K562 (cell line): ENCODE data around the gene RASIP1. TPM values are rescaled to one million over a fixed set of nuclear protein-coding genes. Genes with fewer than 3 reads are reported as not detected.

Experiments used
- BRD9 ChIP-seq: fragments of 450-650 bp; IDR thresholded peaks from 2 replicates; pipeline ENCODE4 v1.6.1; 2018; ENCODE audit warnings: low read depth; ENCODE audit not compliant: partially characterized antibody
- CREB3L1 ChIP-seq: fragments of 450-650 bp; IDR thresholded peaks from 2 replicates; pipeline ENCODE4 v1.6.1; 2014; ENCODE audit warnings: low read depth, mild to moderate bottlenecking, moderate library complexity, borderline replicate concordance
- ETV5 ChIP-seq: sonication (generic); formaldehyde crosslinking; IDR thresholded peaks from 2 replicates; pipeline ENCODE4 v1.4.0; 2020; ENCODE audit warnings: low read depth, mild to moderate bottlenecking, missing genetic modification reagents
- FIP1L1 ChIP-seq: fragments of 200-400 bp; formaldehyde crosslinking; IDR thresholded peaks from 2 replicates; pipeline ENCODE4 v1.6.1; 2018; ENCODE audit warnings: mild to moderate bottlenecking, low read depth, low read length; ENCODE audit not compliant: poor library complexity, severe bottlenecking
- HDGF ChIP-seq: fragments of 450-650 bp; IDR thresholded peaks from 2 replicates; pipeline ENCODE4 v1.6.1; 2016
- JUND ChIP-seq, 2 experiments: IDR thresholded peaks; 2 replicates in 1 of 2; 3 replicates in 1 of 2; pipeline ENCODE4 v1.6.1; 2011; ENCODE audit warnings: borderline replicate concordance in 2 of 2, low read depth in 2 of 2, low read length in 2 of 2, improper control_type of control experiment in 1 of 2, missing biosample characterization in 1 of 2, missing genetic modification characterization in 1 of 2, missing genetic modification reagents in 1 of 2
- KLF1 ChIP-seq: fragments of 450-650 bp; IDR thresholded peaks from 2 replicates; pipeline ENCODE4 v1.6.1; 2016; ENCODE audit warnings: missing genetic modification characterization, missing compliant biosample characterization
- MEF2A ChIP-seq: IDR thresholded peaks from 2 replicates; pipeline ENCODE4 v1.6.1; 2011; ENCODE audit warnings: low read depth, mild to moderate bottlenecking, low read length, moderate library complexity; ENCODE audit not compliant: control insufficient read depth
- NCOR1 ChIP-seq: fragments of 450-650 bp; IDR thresholded peaks from 2 replicates; pipeline ENCODE4 v1.6.1; 2016; ENCODE audit warnings: mild to moderate bottlenecking, moderate library complexity
- NFIC ChIP-seq: fragments of 450-650 bp; IDR thresholded peaks from 2 replicates; pipeline ENCODE4 v1.6.1; 2017; ENCODE audit warnings: mild to moderate bottlenecking, inconsistent platforms
- NR2F6 ChIP-seq: fragments of 450-650 bp; formaldehyde crosslinking; IDR thresholded peaks from 2 replicates; pipeline ENCODE4 v1.4.0; 2020; ENCODE audit warnings: mild to moderate bottlenecking
- OTX1 ChIP-seq: fragments of 450-650 bp; formaldehyde crosslinking; IDR thresholded peaks from 2 replicates; pipeline ENCODE4 v1.4.0; 2022; ENCODE audit warnings: mild to moderate bottlenecking
- PHF8 ChIP-seq: fragments of 200-600 bp; sonication (generic); IDR thresholded peaks from 2 replicates; pipeline ENCODE4 v1.6.1; 2012; ENCODE audit warnings: mixed run types, mild to moderate bottlenecking, inconsistent platforms, low read length, moderate library complexity, borderline replicate concordance
- RFX7 ChIP-seq: fragments of 250-450 bp; sonication (Bioruptor Pico); IDR thresholded peaks from 2 replicates; pipeline ENCODE4 v1.5.1; 2021; ENCODE audit warnings: mild to moderate bottlenecking
- SMAD4 ChIP-seq: fragments of 250-450 bp; sonication (Bioruptor Pico); conservative IDR thresholded peaks from 2 replicates; pipeline ENCODE4 v1.8.0; 2021; ENCODE audit warnings: inconsistent platforms, mild to moderate bottlenecking, moderate library complexity
- SMARCE1 ChIP-seq: fragments of 450-650 bp; IDR thresholded peaks from 2 replicates; pipeline ENCODE4 v1.7.1; 2016; ENCODE audit warnings: mild to moderate bottlenecking
- SUPT5H ChIP-seq: fragments of 450-650 bp; IDR thresholded peaks from 2 replicates; pipeline ENCODE4 v1.6.1; 2016
- ZBTB43 ChIP-seq: sonication (generic); formaldehyde crosslinking; IDR thresholded peaks from 2 replicates; pipeline ENCODE4 v1.8.0; 2023; ENCODE audit warnings: mild to moderate bottlenecking, missing genetic modification reagents
- ZKSCAN1 ChIP-seq: fragments of 150-350 bp; IDR thresholded peaks from 2 replicates; pipeline ENCODE4 v1.6.1; 2016; ENCODE audit warnings: low read depth, low read length
- ZKSCAN8 ChIP-seq: fragments of 200-800 bp; sonication (Bioruptor generic); IDR thresholded peaks from 2 replicates; pipeline ENCODE4 v1.6.1; 2016; ENCODE audit warnings: missing genetic modification characterization, missing compliant biosample characterization
- ZNF311 ChIP-seq: fragments of 250-450 bp; sonication (Bioruptor Pico); IDR thresholded peaks from 2 replicates; pipeline ENCODE4 v1.4.0; 2020; ENCODE audit warnings: mild to moderate bottlenecking, moderate library complexity
- ZNF507 ChIP-seq: conservative IDR thresholded peaks from 2 replicates; pipeline ENCODE4 v1.6.1; 2017; ENCODE audit warnings: missing genetic modification characterization, missing compliant biosample characterization
- ZNF561 ChIP-seq: fragments of 450-650 bp; formaldehyde crosslinking; conservative IDR thresholded peaks from 2 replicates; pipeline ENCODE4 v1.4.0; 2020; ENCODE audit warnings: mild to moderate bottlenecking, moderate library complexity
- polyA plus RNA-seq, 8 experiments: library from polyadenylated mRNA; depleted of rRNA in 4 of 8; stranded (reverse) in 5 of 8; unstranded in 3 of 8; fragments of >200 nt; fragmentation: Nextera tagmentation in 2 of 8; fragmentation: Illumina TruSeq in 1 of 8; extraction: Ambion mirVana in 2 of 8; extraction: Trizol in 1 of 8; gene quantifications; 2 replicates each; pipeline versions ENCODE4 v1.2.1 to v1.2.3, GENCODE V29; 2011 to 2014; ENCODE audit warnings: inconsistent platforms in 1 of 8, missing spikeins in 1 of 8
- total RNA-seq, 7 experiments: library from RNA; depleted of rRNA in 6 of 7; stranded (reverse); fragments of >200 nt in 6 of 7; fragmentation: Illumina TruSeq in 2 of 7; extraction: Trizol in 2 of 7; gene quantifications; 2 replicates each; pipeline versions ENCODE4 v1.2.1 to v1.2.3, GENCODE V29; 2011 to 2021; ENCODE audit warnings: low replicate concordance in 1 of 7
- TF ChIP-seq, protein P1 (sequence below): conservative IDR thresholded peaks from 2 replicates; pipeline ENCODE4 v1.6.1; 2011; ENCODE audit warnings: low read depth, mild to moderate bottlenecking, low read length; ENCODE audit not compliant: control insufficient read depth
- TF ChIP-seq, protein P2 (sequence below): fragments of 250-450 bp; sonication (Bioruptor Pico); IDR thresholded peaks from 2 replicates; pipeline ENCODE4 v1.5.0; 2020; ENCODE audit warnings: mild to moderate bottlenecking, borderline replicate concordance

Gene RASIP1
- total and polyA plus RNA-seq, 9 of the 15 experiments (the other 6 are each of a cell fraction or from before 2014, with no cell fraction given) = 0.20 to 4.7 (median 1.5) TPM

- no peak for TF ChIP-seq ZNF311 (CRISPR knock-in tag)
- no peak for TF ChIP-seq SMARCE1
- no peak for TF ChIP-seq NCOR1
- TF ChIP-seq RFX7 (CRISPR knock-in tag) = no peak
- TF ChIP-seq NFIC = no peak
- TF ChIP-seq SUPT5H = 0 out of 2 replicates have a peak, but pooled peaks have one; percentile 26
- peak; percentile 34; the same call in 1 of the 2 replicates for TF ChIP-seq HDGF
- TF ChIP-seq ETV5 (CRISPR knock-in tag) = no peak
- no peak for TF ChIP-seq ZKSCAN8 (CRISPR knock-in tag)
- no peak for TF ChIP-seq FIP1L1
- no peak for TF ChIP-seq CREB3L1
- no peak for TF ChIP-seq ZNF507
- no peak for TF ChIP-seq KLF1
- TF ChIP-seq ZKSCAN1 = no peak
- no peak for TF ChIP-seq SMAD4 (CRISPR knock-in tag)
- no peak for TF ChIP-seq ZBTB43
- TF ChIP-seq, protein P1, sequence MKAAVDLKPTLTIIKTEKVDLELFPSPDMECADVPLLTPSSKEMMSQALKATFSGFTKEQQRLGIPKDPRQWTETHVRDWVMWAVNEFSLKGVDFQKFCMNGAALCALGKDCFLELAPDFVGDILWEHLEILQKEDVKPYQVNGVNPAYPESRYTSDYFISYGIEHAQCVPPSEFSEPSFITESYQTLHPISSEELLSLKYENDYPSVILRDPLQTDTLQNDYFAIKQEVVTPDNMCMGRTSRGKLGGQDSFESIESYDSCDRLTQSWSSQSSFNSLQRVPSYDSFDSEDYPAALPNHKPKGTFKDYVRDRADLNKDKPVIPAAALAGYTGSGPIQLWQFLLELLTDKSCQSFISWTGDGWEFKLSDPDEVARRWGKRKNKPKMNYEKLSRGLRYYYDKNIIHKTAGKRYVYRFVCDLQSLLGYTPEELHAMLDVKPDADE = 0 out of 2 replicates have a peak, but pooled peaks have one; percentile 38
- TF ChIP-seq MEF2A = peak; percentile 43; the same call in 1 of the 2 replicates
- TF ChIP-seq OTX1 (CRISPR knock-in tag) = no peak
- TF ChIP-seq JUND (IDR thresholded peaks at IDR 0.05; ENCODE audit: borderline replicate concordance, low read depth, low read length) = no peak
- no peak for TF ChIP-seq JUND (tag; IDR thresholded peaks at IDR 0.05; ENCODE audit: borderline replicate concordance, low read depth, low read length)
- peak; percentile 30; the same call in 1 of the 2 replicates for TF ChIP-seq PHF8
- TF ChIP-seq, protein P2, sequence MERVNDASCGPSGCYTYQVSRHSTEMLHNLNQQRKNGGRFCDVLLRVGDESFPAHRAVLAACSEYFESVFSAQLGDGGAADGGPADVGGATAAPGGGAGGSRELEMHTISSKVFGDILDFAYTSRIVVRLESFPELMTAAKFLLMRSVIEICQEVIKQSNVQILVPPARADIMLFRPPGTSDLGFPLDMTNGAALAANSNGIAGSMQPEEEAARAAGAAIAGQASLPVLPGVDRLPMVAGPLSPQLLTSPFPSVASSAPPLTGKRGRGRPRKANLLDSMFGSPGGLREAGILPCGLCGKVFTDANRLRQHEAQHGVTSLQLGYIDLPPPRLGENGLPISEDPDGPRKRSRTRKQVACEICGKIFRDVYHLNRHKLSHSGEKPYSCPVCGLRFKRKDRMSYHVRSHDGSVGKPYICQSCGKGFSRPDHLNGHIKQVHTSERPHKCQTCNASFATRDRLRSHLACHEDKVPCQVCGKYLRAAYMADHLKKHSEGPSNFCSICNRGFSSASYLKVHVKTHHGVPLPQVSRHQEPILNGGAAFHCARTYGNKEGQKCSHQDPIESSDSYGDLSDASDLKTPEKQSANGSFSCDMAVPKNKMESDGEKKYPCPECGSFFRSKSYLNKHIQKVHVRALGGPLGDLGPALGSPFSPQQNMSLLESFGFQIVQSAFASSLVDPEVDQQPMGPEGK (CRISPR knock-in tag) = 0 out of 2 replicates have a peak, but pooled peaks have one; percentile 35
- TF ChIP-seq BRD9 = no peak
- TF ChIP-seq NR2F6 (CRISPR knock-in tag) = no peak
- no peak for TF ChIP-seq ZNF561 (CRISPR knock-in tag)
Observed at GRCh38 chr19:48720251-48720612, 20.2 kb downstream of the RASIP1 start (continued).
